GM19025 (cell line): ENCODE results near the gene DNTT.
"Not testable (repeated sequence)": the region's sequence is repeated elsewhere in the genome, so short reads cannot be mapped to it uniquely, and the experiment has no call there.

Experiments
- ATAC-seq: cut with Tn5 transposase; IDR thresholded peaks from one replicate; pipeline ENCODE4 v1.9.1; 2021; ENCODE audit warnings: mild to moderate bottlenecking, low read depth, moderate library complexity; ENCODE audit not compliant: unreplicated experiment

DNTT gene

GRCh38 chr10:96305019-96305418 lies 785 bp downstream of the DNTT start:
- no peak for ATAC-seq

GRCh38 chr10:96306516-96306915 lies 2.3 kb downstream of the DNTT start:
- no peak for ATAC-seq

DNA sequence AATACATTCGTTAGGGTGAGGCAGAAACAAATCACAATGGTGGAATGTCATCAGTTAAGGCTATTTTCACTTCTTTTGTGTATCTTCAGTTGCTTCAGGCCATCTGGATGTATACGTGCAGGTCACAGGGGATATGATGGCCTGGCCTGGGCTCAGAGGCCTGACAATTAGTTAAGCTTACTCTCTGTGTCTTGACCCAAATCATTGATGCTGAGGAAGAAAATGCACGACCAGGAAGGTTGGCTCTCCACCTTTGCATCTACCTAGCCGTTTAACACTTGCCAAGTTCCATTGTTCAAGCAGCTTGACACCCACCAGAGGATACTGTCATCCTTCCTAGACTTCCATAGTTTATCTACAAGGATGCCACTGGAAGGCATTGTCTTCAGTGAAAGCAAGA lies 4.6 kb downstream of the DNTT start:
- ATAC-seq: not testable (repeated sequence)

DNA sequence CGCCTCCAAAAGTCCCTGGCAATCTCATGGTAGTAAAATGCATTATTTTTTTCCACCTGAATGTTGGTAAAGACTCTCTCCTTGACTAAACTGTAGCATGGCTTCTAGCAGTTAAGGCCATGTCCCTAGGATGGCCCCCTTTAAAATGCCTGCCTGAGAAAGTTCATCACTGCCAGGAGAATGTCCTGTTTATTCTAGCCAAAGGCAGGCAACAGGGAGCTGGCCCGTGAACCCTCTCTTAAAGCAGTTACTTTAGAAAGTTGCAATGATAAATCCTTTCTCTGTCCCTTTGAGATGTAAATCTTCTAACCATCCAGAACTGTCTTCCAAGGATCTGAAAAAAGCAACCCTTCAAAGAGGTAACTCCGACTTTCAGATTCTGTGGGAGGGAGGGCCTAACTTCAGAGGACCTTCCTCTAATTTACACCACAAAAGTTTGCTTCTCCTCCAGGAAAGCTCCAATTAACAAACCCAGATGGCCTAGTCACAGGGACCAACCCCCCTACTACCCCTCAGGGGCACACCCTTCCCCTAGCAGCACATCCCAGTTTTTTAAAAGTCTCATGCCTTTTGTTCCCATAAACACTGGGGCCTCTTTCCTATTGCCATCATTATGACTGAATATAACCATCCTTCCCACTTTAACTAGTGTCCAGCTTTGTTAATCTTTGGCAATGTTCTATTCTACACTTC lies 5.5 kb downstream of the DNTT start:
- ATAC-seq: no peak

DNA sequence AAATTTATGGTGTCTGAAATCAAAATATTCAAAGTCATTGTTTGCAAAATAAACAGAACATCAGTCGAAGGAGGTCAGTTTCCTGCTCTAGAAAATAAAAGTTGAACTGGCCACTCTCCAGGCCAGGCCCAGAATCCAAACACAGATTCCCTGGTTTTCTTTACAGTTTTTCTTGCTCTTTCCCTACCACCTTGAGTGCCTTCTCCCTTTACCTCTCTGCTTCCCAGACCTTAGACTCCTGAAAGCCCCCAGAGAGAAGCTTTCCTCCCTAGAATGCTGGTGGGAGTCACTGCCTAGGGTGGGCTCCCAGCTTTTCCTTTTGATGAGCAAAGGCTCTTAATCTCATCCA lies 6.1 kb downstream of the DNTT start:
- no peak for ATAC-seq

- ATAC-seq: no peak
Observed at GRCh38 chr10:96311180-96311715, 7.0 kb downstream of the DNTT start.

- no peak for ATAC-seq
Observed at GRCh38 chr10:96313344-96313743, 9.1 kb downstream of the DNTT start.

- ATAC-seq: no peak
Observed at GRCh38 chr10:96317067-96317833, 13.0 kb downstream of the DNTT start.

GRCh38 chr10:96319754-96320474 lies 15.7 kb downstream of the DNTT start:
- ATAC-seq: no peak

- no peak for ATAC-seq
Observed at GRCh38 chr10:96321822-96322221, 17.6 kb downstream of the DNTT start.

GRCh38 chr10:96322275-96322674 lies 18.0 kb downstream of the DNTT start:
- ATAC-seq: no peak

DNA sequence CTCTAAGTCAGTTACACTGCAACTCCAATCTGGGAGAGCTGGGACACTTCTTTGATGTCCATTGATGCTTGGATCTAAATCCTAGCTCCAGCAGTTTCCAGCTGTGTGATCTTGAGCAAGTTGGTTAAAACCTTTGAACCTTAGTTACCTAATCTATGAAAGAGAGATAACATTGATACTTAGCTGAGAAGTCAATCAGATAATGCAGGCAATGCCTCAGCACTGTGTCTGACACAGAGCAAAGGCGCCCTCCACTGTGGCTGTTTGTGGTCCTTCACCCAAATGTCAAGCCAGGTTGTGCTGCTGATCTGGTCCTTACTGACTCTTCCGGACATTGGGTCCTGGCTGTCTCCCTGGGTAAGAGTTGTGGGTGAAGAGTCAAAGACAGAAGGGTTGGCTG lies 20.2 kb downstream of the DNTT start:
- ATAC-seq: no peak

DNA sequence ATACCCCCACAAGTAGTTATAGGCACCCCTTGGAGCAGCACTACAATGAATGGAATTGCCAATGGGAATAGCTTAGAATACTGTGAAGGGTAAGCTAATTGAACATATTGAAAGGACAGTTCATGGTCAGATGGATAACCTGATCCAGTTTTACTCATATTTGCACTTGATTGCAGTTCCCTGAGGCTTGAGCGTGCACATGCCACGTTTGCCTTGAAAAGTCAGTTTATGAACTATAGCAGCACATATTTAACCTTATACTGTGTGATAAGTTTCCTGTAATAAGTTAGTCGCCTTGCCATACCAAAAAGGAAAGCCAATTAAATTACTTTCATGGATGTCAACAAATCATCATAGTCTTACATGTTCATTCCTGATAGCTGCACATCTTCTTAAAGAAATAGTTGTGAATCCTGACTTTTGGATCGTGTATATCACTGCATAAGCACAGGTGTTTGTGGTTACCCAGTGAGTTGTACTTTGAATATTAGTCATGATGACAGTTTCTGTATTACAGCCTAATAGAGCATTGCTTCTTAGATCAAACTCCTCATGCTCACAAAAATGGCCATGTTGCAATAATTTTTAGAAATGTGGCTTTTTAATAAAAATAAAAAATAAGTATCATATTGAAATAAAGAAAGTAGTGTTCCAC lies 21.6 kb downstream of the DNTT start:
- peak; percentile 85 for ATAC-seq

- ATAC-seq: no peak
Observed at GRCh38 chr10:96327462-96327861, 23.2 kb downstream of the DNTT start.

DNA sequence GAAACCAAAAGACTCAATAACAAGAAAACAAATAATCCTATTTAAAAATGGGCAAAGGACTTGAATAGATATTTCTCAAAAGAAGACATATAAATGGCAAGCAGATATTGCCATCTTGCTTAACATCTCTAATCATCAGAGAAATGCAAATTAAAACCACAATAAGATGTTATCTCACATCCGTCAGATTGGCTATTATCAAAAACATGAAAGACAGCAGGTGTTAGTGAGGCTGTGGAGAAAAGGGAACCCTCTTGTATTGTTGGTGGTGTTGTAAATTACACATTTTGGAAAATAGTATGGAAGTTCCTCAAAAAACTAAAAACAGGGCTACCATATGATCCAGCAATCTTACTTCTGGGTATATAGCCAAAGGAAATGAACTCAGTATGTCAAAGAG lies 28.9 kb downstream of the DNTT start:
- ATAC-seq: no peak

GRCh38 chr10:96334616-96335526 lies 30.6 kb downstream of the DNTT start:
- ATAC-seq: no peak

DNA sequence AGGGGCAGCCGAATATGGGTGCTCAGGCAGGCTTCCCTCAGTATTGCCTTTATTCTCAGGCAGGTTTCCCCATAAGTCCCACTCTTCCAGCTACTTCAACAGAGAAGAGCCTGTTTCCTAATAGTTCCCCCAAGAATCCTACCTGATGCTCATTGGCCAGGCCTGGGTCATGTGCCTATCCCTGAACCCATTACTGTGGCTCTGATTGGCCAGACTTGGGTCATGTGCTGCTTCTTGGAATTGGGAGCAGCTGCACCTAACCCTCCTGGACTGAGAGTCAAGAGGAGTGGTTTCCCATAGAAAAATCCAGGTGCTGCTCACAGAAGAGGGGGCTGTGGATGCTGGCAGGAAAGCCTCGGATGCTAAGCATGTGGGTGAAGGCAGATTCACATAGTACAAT lies 32.9 kb downstream of the DNTT start:
- ATAC-seq: no peak

DNA sequence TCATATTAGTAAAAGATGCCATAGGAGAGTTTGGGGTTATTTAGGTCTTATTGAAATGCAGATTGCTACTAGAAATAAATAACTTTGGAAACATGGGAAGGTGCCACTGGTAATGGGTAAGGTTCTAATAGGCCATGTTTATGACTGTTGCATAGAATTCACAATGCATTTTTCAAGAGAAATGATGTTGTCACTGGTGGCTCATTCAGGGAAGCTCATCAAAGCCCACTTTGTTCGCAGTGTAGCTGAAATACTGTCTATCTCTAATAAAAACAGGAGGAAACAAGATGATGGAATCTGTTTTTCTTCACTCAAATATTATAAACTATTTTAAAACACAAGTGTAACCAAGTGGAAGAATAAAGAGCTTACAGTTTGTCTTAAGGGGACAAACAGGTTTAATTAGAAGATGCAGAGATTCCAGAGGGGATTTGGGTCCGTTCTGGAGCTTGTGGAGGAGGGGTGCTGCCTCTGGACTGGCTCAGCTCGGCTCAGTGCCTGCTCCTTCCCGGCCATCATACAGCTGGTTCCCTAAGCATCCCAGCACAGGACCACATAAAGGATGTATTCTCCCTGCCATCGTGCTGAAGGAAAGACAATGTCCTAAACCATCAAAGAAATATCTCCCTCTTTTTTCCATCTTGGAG lies 34.2 kb downstream of the DNTT start:
- no peak for ATAC-seq

GRCh38 chr10:96339383-96339782 lies 35.1 kb downstream of the DNTT start:
- ATAC-seq: no peak
